Inflammatory macrophage treated with lipopolysaccharide for 4 hours (primary cell): ENCODE results near the gene SUMF1.
"Not testable (repeated sequence)": the region's sequence is repeated elsewhere in the genome, so short reads cannot be mapped to it uniquely, and the experiment has no call there.

Experiments used
- DNase-seq: peaks from one replicate; pipeline ENCODE4 v3.0.0-alpha.2; 2020

SUMF1 gene

DNA sequence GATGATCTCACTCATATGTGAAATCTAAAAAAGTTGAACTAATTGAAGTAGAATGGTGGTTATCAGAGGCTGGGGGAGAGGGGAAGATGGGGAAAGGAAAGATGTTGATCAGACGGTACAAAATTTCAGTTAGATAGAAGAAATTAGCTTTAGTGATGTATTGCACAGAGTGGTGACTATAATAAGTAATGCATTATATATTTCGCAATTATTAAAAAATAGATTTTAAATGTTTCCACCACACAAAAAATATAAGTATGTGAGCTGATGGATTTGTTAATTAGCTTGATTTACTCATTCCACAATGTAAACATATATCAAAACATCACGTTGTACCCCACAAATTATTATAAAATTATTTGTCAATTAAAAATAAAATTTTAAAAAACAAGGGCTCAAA lies 8.1 kb downstream of the SUMF1 start:
- peak; percentile 33 for DNase-seq

DNA sequence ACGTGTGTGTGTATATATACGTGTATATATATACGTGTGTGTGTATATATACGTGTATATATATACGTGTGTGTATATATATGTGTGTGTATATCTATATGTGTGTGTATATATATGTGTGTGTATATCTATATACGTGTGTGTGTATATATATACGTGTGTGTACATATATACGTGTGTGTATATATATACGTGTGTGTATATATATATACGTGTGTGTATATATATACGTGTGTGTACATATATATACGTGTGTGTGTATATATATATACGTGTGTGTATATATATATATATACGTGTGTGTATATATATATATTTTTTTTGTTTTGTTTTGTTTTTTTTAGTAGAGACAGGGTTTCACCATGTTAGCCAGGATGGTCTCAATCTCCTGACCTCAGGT lies 10.3 kb downstream of the SUMF1 start:
- DNase-seq: not testable (repeated sequence)

DNA sequence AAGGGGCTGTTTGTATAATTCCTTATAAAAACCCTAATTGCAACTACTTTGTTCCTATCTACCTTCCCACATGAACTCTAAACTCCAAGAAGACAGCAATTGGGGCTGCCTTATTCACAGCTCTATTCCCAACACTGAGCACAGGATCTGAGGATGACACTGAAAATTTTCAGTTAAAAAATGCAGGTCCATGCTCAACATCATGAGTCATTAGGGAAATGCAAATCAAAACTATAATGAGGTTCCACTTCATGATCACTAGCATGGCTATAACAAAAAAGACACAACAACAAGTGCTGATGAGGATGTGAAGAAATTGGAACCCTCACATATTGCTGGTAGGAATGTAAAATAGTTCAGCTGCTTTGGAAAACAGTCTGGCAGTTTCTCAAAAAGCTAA lies 12.9 kb downstream of the SUMF1 start:
- no peak for DNase-seq

DNA sequence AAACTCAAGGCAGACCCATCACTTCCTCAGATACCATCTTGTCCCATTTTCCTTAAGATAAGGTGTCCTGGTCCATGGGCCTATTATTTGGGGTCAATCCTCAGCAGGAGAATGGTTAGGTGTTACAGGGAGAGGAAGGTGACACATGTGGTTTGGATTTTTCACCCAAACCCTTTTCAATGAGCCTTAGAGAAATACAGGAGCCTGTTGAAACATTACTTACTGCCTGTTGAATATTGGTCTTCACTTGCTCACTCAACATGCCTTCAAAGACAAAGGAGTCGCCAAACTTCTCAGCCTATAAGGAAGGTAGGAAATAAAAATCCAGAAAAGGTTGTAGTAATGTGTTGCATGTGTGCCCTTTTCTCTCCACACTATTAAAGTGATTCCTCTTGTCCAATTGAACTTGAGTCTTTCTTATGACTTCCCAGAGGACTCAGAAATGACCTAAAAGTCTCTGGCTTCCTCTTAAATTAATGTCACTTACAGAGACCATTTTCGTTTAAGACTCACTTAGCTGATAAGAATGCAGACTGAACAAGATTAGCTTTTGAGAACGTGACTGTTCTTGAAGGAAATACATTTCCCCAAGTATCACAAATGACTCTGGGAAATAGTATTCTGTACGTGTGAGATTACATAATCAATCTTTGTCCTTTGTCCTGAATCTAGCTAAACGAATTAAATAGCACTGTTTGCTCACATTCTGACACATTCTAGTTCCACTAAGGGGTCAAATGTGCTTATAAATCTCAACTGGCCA lies 17.8 kb downstream of the SUMF1 start:
- no peak for DNase-seq

DNA sequence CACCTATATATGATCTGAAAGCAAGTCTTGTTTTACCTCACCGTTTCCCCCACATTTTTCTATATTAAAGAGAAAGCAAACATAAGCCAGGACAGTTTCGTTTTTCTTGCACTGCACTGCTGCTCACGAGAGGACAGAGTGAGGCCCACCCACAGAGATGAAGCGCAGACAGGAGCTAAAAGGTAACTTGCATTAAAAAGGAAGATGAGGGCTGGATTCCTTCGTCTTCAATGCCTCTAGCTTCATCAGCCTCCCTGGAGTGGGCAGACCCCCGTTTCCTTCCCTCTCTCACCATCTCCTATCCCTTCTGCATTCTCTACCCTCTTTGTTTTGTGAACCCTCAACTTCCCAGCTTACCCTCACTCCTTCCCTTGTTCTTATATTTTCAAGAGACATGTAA lies 18.9 kb downstream of the SUMF1 start:
- DNase-seq: no peak

DNA sequence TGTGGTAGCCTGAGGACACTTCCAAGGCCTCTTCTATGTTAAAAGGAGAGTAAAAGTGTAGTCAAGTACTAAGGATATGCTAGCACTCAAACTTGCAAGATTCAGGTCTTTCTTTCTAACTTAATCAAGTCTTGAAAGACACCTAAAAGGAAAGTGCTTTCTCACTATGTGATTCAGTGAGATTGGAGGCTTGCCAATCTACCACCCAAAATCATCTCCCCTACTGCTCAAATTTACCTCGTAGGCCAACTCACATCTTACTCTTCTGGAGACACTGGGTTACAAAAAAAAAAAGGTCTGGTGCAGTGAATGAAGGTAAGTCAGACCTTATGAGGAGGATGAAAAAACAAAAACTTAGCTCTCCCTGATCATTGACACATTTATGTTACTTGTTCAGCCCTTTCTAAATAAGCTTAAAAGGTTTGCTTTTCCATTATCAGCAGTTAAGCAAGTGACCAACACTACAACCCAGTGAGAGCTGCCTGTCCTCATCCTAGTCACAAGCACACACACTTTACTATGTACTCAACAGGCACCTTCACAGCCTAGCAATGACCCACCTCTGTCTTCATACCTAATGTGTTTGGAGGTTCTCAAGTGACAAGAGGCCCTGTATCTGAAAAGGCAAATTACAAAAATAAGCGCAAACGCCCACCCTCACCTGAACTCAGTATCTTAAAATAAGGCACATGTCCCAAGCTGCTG lies 19.6 kb downstream of the SUMF1 start:
- DNase-seq: no peak

DNA sequence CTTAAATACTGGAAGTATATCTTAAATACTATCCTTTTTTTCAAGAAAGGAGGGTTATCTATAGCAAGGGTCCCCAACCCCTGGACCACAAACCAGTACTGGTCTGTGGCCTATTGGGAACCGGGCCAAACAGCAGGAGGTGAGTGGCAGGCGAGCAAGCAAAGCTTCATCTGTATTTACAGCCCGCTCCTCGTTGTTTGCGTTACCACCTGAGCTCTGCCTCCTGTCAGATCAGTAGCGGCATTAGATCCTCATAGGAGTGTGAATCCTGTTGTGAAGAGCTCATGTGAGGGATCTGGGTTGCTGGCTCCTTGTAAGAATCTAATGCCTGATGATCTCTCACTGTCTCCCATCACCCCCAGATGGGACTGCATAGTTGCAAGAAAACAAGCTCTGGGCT lies 26.1 kb downstream of the SUMF1 start:
- no peak for DNase-seq

DNA sequence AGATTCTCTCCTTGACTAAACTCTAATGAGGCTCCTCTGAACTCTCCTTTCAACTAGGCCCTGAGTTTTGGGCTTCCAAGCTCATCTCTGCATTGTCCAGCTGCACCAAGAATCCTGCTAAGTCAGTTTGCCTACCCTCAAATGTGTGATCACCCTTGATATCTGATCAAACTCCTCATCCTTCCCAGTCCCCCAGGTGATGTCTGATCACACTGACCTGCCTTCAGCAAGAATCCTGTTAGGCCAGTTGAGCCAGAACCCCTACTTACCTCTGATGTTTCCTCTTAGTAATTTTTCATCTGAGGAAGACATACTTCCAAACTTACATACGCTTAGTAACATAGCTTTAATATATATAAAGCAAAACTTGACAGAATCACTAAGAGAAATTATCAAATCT lies 28.8 kb downstream of the SUMF1 start:
- DNase-seq: no peak

DNA sequence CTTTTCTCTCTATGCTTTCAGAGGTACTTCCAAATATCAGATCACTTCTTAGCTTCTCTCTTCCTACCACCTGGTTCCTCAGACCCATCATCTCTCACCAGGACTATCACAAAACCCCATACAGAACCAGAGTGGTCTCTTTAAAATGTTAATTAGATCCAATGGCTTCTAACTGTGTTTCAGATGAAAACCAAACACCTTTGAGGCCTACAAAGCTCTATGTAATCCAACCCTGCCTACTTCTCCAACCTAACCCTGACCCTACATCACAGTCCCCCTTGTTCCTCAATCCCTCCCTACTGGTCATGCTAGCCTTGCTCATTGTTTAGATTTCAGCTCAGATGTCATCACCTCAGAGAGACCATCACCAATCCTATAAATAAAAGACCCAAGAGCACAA lies 34.8 kb downstream of the SUMF1 start:
- DNase-seq: peak; percentile 27

DNA sequence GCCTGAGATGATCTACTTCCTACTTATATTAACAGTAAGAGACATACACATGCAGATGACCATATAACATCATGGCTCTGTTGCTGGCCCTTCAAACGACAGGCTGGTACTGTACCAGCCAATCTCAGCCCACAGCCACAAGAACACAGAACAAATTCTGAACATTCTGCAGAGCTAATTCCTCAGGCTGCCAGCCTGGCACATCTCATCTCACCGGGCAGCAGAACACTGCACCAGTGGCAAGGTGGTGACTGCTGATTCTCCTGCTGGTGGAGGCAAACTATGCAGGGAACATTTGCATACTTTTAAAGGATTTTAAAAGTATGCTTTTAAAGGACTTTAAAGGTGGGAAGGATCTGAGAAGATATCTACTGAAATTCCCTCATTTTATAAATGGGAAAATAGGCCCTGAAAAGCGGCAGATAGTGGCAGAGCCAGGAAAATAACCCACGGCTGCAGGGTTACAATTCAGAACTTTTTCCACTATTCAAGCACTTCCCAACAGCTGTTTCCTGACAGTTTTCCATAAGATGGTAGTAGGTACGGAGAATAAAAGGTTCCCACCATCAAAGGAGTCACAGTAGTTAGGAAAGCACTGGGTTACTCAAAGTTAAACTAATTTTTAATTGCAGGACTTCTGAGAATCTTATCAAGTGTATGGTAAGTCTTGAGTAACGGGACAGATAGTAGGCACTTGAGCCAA lies 37.3 kb downstream of the SUMF1 start:
- DNase-seq: no peak

DNA sequence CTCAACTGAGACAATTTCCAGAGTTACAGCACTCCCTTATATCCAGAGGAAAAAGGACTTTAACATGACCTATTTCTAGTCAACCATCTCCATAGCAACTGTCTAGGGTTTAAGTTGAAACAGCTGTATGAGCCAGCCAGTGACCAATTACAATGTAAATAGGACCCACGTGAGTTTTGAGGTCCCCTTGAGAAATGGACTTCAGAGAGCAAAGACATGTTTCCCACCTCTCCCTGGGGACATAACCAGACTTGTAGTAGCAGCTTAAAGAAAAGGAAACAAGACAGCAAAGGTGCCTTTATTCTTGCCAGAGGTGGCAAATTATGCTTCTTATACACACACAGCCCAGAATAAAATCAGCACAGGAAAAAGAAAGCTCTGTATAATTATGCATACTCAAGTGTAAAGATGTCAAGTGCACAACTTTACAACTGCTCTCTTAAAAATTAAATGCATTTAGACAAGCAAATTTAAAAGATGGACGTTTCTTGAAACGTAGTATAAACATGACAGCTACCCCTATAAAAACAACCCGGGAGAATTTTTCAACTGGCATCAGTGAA lies 40.2 kb downstream of the SUMF1 start:
- DNase-seq: peak; percentile 98

DNA sequence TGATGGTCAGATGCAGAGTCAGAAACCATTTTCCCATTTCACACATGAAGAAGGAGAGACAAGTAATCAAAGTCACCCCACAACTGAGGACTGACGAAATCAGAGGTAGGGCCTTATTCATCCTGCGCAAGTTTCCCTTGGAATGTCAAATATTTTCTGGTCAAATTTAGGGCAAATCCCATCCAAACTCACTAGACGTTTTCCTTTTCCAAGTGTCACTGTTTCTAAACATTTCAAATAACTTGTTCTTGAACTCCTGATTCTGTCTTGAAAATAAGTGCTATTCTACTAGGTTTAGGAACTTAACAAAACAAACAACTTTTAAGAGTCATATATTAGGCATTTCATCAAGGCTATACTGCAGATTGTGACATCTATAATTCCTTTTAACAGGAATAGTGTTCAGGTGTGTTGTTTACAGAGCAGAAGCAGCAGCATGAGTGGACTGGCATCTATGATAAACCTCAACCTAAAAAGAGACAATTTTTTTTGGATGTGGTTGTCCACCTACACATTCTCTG lies 40.7 kb downstream of the SUMF1 start:
- DNase-seq: no peak

DNA sequence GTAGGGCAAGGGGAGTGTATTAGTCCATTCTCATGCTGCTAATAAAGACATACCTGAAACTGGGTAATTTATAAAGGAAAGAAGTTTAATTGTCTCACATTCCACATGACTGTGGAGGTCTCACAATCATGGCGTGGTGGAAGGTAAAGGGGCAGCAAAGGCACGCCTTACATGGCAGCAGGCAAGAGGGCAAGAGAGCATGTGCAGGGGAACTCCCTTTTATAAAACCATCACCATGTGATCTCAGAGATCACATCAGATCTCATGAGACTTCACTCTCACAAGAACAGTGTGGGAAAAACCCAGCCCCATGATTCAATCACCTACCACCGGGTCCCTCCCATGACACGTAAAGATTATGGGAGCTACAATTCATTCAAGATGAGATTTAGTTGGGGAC lies 41.4 kb downstream of the SUMF1 start:
- peak; percentile 92 for DNase-seq

DNA sequence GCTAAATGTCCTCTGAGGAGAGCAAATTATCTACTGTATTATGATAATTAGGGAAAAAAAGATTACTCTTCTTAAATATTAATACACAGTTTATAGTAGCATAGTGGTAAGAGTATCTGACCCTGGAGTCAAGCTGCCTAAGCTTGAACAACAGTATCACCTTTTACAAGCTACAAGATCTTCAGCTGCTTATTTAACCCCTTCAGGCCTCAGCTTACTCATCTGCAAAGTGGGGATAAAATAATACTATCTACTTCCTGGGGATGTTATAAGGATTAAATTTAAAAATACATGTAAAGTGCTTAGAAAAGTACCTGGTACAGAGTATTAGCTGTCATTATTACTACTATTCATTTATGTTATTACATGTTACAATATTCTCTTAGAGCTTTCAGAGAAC lies 42.0 kb downstream of the SUMF1 start:
- DNase-seq: no peak

DNA sequence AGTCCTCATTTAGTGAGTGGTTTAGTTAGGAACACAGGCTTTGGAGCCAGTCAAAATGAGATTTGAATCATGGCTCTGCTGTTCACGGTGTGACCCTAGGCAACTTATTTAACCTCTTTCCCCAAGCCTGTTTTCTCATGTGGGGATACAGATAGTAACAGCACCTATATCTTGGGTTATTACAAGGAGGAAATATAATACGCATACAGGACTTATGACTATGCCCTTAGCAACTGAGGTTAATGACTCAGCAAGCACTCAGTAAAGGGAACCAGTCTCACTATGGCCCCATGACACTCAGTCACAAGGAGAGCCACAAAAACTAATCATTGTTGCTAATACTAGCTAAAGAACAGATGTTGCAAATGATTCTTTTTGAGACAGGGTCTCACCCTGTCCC lies 45.9 kb downstream of the SUMF1 start:
- peak; percentile 98 for DNase-seq

DNA sequence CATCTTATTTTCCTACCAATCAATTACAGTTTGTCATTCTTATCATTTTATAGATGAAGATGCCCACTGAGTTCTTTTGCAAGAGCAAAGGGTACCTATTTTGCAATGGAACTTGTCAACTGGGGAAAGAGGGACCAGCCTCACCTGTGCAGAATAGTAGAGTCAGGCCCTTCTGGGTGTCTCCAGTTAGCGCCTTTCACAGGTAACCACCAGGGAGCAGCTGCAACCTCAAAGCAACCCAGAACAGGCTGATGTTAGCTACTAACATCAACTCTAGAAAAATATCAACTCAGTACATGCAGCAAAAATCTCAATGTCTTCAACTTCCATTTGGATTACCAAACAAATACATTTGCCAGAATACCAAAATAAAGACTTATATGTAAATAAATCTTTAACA lies 47.1 kb downstream of the SUMF1 start:
- DNase-seq: no peak

DNA sequence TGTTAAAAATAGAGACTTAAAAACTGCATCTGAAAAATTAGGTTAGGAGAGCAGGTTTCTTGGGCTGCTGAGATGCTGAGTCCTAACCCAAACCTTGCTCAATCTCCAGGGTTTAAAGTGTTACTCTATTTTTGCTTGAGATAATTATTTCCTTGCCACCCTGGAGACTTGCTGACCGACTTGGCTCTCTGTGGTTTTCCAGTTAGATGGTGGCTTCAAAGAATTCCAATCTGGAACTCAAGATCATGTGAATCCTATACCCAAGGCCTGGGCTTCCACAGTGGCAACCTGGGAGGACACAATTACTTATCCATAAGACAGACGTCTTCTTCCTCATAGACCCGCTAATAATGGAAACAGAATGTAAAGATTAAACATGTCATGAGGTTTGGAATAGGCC lies 47.7 kb downstream of the SUMF1 start:
- no peak for DNase-seq

DNA sequence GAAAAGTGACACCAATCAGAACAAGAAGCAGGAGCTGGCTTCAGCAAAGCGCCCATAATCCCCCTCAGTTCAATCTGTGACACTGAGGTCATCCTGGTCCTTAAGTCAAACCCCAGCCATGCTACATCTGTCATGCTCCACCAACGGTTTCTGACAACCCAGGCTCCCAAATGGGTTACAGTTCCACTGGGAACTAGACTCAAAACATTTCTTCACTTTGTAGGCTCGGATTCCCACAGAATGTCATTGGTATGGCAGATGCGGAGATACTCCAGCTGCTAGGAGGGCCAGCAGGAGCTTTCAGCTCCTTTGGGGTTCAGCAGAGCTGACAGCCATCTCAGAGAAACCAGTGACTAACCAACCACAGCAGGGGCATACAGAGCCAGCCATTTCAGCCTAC lies 48.9 kb downstream of the SUMF1 start:
- no peak for DNase-seq

DNA sequence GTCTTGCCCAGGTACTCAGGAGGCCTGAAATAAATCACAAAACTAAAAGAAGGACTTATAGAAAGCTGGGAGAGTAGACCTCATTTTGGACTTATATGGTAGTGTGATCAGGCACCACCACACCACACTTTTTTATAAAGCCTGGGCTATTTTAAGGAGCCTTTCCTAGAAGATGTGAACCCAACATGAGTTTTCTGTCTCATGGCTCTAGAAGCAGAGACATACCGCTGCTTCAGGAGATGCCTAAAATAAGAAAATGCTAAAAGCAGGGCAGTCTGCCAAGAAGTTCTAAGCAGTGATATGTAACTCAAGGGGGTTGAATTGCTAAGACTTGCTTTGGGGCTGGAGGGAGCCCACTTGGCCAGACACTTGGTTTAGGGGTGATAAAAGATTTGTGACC lies 49.6 kb downstream of the SUMF1 start:
- DNase-seq: no peak

DNA sequence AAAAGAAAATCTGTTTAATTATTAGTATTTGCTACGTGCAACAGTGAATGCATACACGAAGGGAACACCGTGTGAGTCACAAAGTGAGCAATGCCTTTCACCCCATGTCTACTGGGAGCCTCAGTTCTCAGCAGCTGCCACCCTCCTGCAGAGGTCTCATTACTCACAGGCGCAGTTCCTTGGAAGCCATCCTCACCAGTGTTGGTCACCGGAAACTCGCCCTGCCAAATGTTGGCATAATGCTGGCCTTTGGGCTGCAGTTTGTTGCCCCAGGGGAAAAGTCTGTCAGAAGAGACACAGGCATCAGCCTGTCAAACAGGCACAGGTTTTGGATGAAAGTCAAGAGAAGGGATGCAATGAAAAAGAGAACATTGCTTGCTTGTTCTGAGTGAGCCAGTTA lies 50.1 kb downstream of the SUMF1 start:
- no peak for DNase-seq

DNA sequence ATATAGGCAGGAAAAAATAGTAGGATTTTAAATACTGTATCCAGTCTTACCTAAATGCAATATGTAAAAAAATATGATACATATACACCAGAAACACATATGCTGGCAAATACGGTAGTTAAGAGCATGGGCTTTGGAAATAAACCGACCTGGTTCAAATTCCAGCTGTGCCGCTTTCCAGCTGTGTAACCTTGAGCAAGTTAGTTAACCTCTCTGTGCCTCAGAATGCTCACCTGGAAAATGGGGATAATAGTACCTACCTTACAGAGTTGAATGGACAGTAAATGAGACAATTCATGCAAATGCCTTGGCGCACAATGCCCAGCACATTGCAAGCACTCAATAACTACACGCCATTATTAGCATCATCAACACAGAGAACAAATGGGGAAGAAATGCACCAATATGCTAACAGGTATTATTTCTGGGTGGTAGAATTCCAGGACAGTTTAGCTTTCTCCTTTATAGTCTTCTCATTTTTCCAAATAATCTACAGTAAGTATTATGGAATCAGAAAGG lies 50.6 kb downstream of the SUMF1 start:
- no peak for DNase-seq

DNA sequence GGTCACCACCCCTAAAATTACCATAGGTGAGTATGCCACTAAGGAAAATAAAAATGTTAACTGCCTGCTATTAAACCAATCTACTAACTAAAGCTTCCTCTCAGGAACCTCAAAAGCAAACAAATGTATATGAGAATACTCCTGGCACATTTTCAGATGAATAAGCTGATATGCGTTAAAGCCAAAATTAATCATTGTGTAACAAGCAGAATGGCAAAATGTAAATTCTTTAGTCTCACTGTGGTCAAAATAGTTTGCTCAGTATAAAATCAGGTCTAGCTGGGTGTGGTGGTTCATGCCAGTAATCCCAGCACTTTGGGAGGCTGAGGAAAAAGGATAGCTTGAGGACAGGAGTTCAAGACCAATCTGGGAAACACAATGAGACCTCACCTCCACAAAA lies 53.6 kb downstream of the SUMF1 start:
- no peak for DNase-seq

DNA sequence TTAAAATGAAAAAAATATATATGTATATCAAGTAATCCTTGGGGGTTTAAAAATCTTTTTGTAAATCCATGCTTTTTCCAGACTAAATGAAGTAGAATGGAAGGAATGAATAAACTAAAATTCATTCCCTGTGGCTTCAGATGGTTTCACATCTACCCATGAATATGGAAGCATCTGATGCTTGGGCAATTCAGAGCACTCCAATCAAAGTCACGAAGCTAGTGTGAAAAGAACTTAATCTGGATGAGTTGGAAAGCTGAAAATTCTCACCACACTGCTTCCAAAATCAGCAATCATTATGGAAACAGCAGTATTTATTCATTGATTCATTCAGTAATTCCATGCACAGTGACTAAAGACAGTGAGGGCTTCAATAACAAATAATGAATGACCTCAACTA lies 55.2 kb downstream of the SUMF1 start:
- DNase-seq: no peak
